Kidney (tissue), 14 donors: ENCODE results near the gene HSPG2. TPM values are rescaled to one million over a fixed set of nuclear protein-coding genes. Genes with fewer than 3 reads are reported as not detected.

ENCODE experiments used
- DNase-seq, 5 donors: peaks; one replicate each; pipeline ENCODE4 v3.0.0-alpha.2; 2013 to 2020
- FAIRE-seq: peaks from 2 replicates; lab custom pipeline; 2012; peaks lifted over from hg19 to GRCh38; lab: Jason Lieb, UNC
- H3K27ac ChIP-seq, 2 donors: one replicate each; pipeline ENCODE4 v1.7.0; 2013; ENCODE audit warnings: low read depth in 2 of 2, low read length in 2 of 2, inconsistent platforms in 1 of 2
- H3K27me3 ChIP-seq: one replicate; pipeline ENCODE4 v1.7.1; 2013; ENCODE audit warnings: low read length, inconsistent platforms; ENCODE audit not compliant: control insufficient read depth, insufficient read depth
- H3K36me3 ChIP-seq, 3 donors: one replicate each; pipeline versions ENCODE4 v1.7.0 to v1.7.1; 2013; ENCODE audit warnings: low read length in 3 of 3, control low read depth in 1 of 3, inconsistent platforms in 1 of 3; ENCODE audit not compliant: insufficient read depth in 3 of 3, control insufficient read depth in 2 of 3
- H3K4me1 ChIP-seq, 3 donors: one replicate each; pipeline versions ENCODE4 v1.7.0 to v1.7.1; 2013; ENCODE audit warnings: low read length in 3 of 3, inconsistent platforms in 1 of 3, low read depth in 1 of 3; ENCODE audit not compliant: control insufficient read depth in 2 of 3, insufficient read depth in 2 of 3
- H3K4me3 ChIP-seq, 3 donors: one replicate each; pipeline versions ENCODE4 v1.7.0 to v1.8.1; 2013; ENCODE audit warnings: low read length in 3 of 3, control low read depth in 1 of 3, inconsistent platforms in 1 of 3
- H3K9ac ChIP-seq, 3 donors: one replicate each; pipeline versions ENCODE4 v1.7.0 to v1.7.1; 2013; ENCODE audit warnings: low read length in 3 of 3, control low read depth in 1 of 3, inconsistent platforms in 1 of 3
- H3K9me3 ChIP-seq, 3 donors: one replicate each; pipeline versions ENCODE4 v1.7.0 to v1.7.1; 2013; ENCODE audit warnings: low read length in 3 of 3, control low read depth in 1 of 3, inconsistent platforms in 1 of 3; ENCODE audit not compliant: control insufficient read depth in 2 of 3, insufficient read depth in 1 of 3
- intact Hi-C: fragments of 100-400 bp; cut with DNase I; formaldehyde crosslinking; loops from one replicate; pipeline ENCODE4 v1.11.1; 2022
- polyA plus RNA-seq: library from polyadenylated mRNA; stranded (reverse); fragments of 350-450 nt; fragmentation: Illumina TruSeq; extraction: RNeasy Lipid Tissue Mini Kit (QIAGEN cat#74804); gene quantifications from one replicate; pipeline ENCODE4 v1.2.3, GENCODE V29; 2014; ENCODE audit warnings: low read depth, low replicate concordance; ENCODE audit not compliant: insufficient read depth
- total RNA-seq: library from RNA; stranded (reverse); fragmentation: NEBNext Ultra II Directional; extraction: Animal tissue kit (Norgen Biotek cat#: 25700); gene quantifications from one replicate; pipeline ENCODE4 v1.2.1, GENCODE V29; 2021
- TF ChIP-seq, protein P1 (sequence below): IDR thresholded peaks from 3 replicates; pipeline ENCODE4 v1.5.1; 2012; ENCODE audit warnings: mild to moderate bottlenecking, moderate library complexity, borderline replicate concordance; ENCODE audit not compliant: insufficient read depth; ENCODE audit errors: extremely low read depth
- donor health status: control.
- donor health status: control.
- donor health status: control.
- donor health status: control.
- donor health status: control.
- donor health status: DM: yes; HTN: yes; CAD: no.
- donor health status: Normal renal cell carcinoma (clear cell type).

HSPG2 gene
- total and polyA plus RNA-seq, 2 donors from 2014 or later: 60.4 to 510 TPM

DNA sequence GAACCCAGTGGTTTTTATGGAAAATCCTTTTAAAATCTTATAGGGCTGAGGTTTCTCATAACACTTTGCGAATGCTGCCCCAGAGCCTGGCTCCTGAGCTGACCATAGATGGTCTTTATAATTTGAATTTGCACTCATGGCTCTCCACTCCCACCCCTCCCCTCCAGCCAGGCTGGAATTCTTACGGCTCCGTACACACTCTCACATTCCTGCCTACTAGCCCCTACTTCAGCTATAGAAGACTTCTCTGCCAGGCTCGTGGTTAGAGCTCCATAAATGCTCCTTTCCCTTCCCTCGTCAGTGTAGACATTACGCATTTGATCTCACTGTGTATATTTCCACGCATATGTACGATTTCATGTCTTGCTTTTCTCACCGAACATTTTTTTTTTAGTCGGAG lies 5.4 kb upstream of the HSPG2 start:
- TF ChIP-seq, protein P1, sequence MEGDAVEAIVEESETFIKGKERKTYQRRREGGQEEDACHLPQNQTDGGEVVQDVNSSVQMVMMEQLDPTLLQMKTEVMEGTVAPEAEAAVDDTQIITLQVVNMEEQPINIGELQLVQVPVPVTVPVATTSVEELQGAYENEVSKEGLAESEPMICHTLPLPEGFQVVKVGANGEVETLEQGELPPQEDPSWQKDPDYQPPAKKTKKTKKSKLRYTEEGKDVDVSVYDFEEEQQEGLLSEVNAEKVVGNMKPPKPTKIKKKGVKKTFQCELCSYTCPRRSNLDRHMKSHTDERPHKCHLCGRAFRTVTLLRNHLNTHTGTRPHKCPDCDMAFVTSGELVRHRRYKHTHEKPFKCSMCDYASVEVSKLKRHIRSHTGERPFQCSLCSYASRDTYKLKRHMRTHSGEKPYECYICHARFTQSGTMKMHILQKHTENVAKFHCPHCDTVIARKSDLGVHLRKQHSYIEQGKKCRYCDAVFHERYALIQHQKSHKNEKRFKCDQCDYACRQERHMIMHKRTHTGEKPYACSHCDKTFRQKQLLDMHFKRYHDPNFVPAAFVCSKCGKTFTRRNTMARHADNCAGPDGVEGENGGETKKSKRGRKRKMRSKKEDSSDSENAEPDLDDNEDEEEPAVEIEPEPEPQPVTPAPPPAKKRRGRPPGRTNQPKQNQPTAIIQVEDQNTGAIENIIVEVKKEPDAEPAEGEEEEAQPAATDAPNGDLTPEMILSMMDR: no peak
- FAIRE-seq (no peak), DNase-seq (no peak)
- intact Hi-C loops: no loop called here
- no peak overlapping the region for H3K27ac ChIP-seq
- peaks cover 3 to 9% (median 8%) of the 10 kb centered on the region in 3 donors for H3K4me1 ChIP-seq
- no peaks in the 10 kb centered on the region for H3K36me3 ChIP-seq
- no peaks in the 10 kb centered on the region for H3K27me3 ChIP-seq
- H3K9me3 ChIP-seq: no peaks in the 10 kb centered on the region
- no peak overlapping the region for H3K4me3 ChIP-seq
- no peak overlapping the region for H3K9ac ChIP-seq

DNA sequence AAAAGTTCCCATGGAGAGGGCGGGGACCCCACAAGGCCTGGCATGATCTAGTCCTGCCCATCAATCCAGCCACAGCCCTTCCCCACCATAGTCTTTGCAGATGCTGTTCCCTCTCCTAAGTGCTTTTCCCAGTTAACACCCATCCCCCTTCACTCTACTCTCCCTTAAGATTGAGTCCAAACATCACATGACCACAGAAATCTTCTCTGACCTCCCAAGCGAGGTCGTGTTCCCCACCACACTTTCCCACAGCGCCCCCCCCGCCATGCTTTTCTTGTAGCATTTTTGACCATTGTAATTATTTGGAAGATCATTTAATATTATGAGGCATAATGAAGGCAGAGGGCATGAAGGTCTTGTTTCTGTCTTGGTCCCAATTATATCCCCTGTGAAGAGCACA lies 4.3 kb upstream of the HSPG2 start:
- Histone ChIP-seq H3K4me1 (peaks cover 3 to 8% (median 6%) of the 10 kb centered on the region in 3 donors), H3K36me3 (no peaks in the 10 kb centered on the region), H3K27me3 (no peaks in the 10 kb centered on the region), H3K4me3 (no peak overlapping the region), H3K27ac (no peak overlapping the region), H3K9me3 (no peaks in the 10 kb centered on the region), H3K9ac (no peak overlapping the region)
- FAIRE-seq (no peak), DNase-seq (no peak)
- intact Hi-C loops: no loop called here
- TF ChIP-seq, protein P1: no peak

DNA sequence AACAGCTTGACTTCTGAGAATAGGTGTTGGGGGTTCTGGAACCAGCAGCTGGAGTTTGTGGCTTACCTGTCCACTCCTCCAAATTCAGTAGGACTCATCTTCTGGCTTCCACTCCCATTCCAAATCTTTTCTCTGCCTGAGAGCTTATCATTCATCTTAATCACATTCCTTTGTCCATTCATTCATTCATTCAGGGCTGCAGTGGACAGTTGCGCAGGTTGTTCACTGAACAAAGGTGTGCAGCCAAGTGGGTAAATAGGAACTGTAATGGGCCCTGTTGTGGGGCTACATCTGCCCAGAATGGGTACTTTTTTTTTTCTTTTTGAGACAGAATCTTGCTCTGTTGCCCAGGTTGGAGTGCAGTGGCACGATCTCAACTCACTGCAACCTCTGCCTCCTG lies 3.4 kb upstream of the HSPG2 start:
- H3K4me3 ChIP-seq: no peak overlapping the region
- intact Hi-C loops: no loop called here
- TF ChIP-seq, protein P1: no peak
- H3K9me3 ChIP-seq: no peaks in the 10 kb centered on the region
- no peak overlapping the region for H3K9ac ChIP-seq
- DNase-seq (no peak), FAIRE-seq (no peak)
- no peak overlapping the region for H3K27ac ChIP-seq
- H3K4me1 ChIP-seq: peaks cover 3 to 14% (median 8%) of the 10 kb centered on the region in 3 donors
- H3K27me3 ChIP-seq: no peaks in the 10 kb centered on the region
- no peaks in the 10 kb centered on the region for H3K36me3 ChIP-seq
